Osteocyte (in vitro differentiated cells): ENCODE measurements around the gene ZNF516. TPM values are rescaled to one million over a fixed set of nuclear protein-coding genes. Genes with fewer than 3 reads are reported as not detected.
A peak's percentile ranks its signal among the peaks of the same experiment; 100 is the strongest.

Experiments used
- DNase-seq: peaks from one replicate; pipeline ENCODE4 v3.0.0; 2021; ENCODE audit warnings: mixed read lengths; ENCODE audit not compliant: unreplicated experiment; ENCODE audit errors: extremely low spot score
- H3K27ac Mint-ChIP-seq: one replicate; pipeline ENCODE4 v1.8.0; 2021; ENCODE audit warnings: mild to moderate bottlenecking, mixed read lengths; ENCODE audit not compliant: unreplicated experiment
- H3K27me3 Mint-ChIP-seq: one replicate; pipeline ENCODE4 v1.8.0; 2021; ENCODE audit warnings: mixed read lengths; ENCODE audit not compliant: unreplicated experiment
- H3K36me3 Mint-ChIP-seq: one replicate; pipeline ENCODE4 v1.8.0; 2021; ENCODE audit warnings: mixed read lengths; ENCODE audit not compliant: unreplicated experiment
- H3K4me1 Mint-ChIP-seq: one replicate; pipeline ENCODE4 v1.8.0; 2021; ENCODE audit warnings: mixed read lengths; ENCODE audit not compliant: unreplicated experiment
- H3K4me3 Mint-ChIP-seq: one replicate; pipeline ENCODE4 v1.8.0; 2021; ENCODE audit warnings: mild to moderate bottlenecking, moderate library complexity, mixed read lengths; ENCODE audit not compliant: unreplicated experiment
- H3K9me3 Mint-ChIP-seq: one replicate; pipeline ENCODE4 v1.8.0; 2021; ENCODE audit warnings: mixed read lengths; ENCODE audit not compliant: unreplicated experiment
- total RNA-seq: library from RNA; stranded (reverse); gene quantifications from 2 replicates; pipeline ENCODE4 v1.2.1, GENCODE V29; 2021
- TF ChIP-seq, protein P1 (sequence below): fragments of 200-600 bp; sonication (generic); IDR thresholded peaks from 2 replicates; pipeline ENCODE4 v1.5.0; 2021; ENCODE audit warnings: antibody characterized with exemption, mild to moderate bottlenecking, moderate library complexity

ZNF516 gene
- total RNA-seq, 1 donor from 2014 or later, result 36.3 TPM

DNA sequence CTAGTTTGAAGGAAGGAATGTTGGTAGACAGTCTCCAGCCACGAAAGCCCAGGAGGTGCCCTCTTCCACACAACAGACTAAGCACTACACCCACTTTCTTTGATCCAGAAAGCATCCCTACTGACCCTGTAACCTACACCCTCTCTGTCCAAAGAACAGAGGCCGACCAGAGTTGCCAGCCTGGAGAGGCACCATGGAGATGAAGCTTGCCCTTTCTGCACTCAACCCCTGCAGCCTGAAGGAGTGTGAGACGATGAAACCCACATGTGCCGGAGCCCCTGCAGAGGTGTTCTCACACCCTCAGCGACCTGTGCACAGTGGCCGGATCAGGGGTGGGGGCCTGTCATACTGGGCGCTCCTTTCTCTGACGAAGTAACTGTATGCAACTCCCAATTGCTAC, 136.3 kb downstream of the ZNF516 start:
- Mint-ChIP-seq H3K27ac (no peak overlapping the region), H3K9me3 (peaks cover under 1% of the 10 kb centered on the region), H3K27me3 (no peaks in the 10 kb centered on the region), H3K4me3 (no peak overlapping the region), H3K36me3 (peaks cover 35% of the 10 kb centered on the region), H3K4me1 (peaks cover 4% of the 10 kb centered on the region)
- TF ChIP-seq, protein P1, sequence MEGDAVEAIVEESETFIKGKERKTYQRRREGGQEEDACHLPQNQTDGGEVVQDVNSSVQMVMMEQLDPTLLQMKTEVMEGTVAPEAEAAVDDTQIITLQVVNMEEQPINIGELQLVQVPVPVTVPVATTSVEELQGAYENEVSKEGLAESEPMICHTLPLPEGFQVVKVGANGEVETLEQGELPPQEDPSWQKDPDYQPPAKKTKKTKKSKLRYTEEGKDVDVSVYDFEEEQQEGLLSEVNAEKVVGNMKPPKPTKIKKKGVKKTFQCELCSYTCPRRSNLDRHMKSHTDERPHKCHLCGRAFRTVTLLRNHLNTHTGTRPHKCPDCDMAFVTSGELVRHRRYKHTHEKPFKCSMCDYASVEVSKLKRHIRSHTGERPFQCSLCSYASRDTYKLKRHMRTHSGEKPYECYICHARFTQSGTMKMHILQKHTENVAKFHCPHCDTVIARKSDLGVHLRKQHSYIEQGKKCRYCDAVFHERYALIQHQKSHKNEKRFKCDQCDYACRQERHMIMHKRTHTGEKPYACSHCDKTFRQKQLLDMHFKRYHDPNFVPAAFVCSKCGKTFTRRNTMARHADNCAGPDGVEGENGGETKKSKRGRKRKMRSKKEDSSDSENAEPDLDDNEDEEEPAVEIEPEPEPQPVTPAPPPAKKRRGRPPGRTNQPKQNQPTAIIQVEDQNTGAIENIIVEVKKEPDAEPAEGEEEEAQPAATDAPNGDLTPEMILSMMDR, result no peak
- DNase-seq, result peak; percentile 63

DNA sequence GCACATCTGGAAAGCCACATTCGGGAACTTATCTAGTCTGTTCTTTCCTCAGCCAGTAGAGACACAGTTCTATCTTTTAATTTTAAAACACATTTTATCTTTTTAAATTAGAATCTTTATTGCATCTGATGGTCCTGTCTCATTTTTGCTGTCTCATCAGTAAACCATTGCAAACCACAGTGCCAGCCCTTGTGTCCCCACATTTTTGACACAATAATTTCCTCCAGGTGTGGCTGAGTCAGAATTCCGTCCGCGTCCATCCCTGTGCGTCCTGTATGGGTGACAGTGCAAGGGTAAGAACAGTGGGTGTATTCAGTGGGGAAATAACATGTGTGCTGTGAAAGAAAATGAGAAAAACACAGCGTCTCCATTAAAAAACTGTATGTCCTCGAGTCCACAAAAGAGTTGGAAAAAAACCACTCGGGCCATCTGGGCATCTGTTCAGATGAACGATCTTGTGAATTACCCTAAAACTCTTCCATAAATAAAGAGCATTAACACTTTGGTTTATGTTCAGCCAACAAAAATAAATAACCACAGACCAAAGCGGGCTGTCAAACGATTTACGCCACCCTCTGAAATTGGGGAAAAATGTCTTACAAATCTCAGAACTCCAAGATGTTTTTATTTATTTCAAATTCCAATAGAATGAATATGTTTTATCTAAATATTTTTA, 137.3 kb downstream of the ZNF516 start:
- peak; percentile 19 for DNase-seq
- TF ChIP-seq, protein P1, result no peak
- H3K9me3 Mint-ChIP-seq, result peaks cover 5% of the 10 kb centered on the region
- H3K27me3 Mint-ChIP-seq, result no peaks in the 10 kb centered on the region
- H3K4me1 Mint-ChIP-seq, result no peaks in the 10 kb centered on the region
- H3K36me3 Mint-ChIP-seq, result peaks cover 28% of the 10 kb centered on the region
- no peak overlapping the region for H3K27ac Mint-ChIP-seq
- no peak overlapping the region for H3K4me3 Mint-ChIP-seq

DNA sequence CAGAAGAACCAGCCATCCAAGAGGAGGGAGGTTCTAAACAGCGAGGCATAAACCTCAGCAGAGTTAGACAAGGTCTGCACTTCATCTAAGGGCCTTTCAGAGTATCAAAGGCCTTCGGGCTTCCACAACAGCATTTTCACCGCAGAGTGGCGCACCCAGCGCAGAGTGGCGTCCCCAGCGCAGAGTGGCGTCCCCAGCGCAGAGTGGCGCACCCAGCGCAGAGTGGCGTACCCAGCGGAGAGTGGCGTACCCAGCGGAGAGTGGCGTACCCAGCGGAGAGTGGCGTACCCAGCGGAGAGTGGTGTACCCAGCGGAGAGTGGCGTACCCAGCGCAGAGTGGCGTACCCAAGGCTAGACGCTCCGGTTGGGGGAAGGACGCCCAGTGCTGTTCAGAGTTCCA, 137.9 kb downstream of the ZNF516 start:
- TF ChIP-seq, protein P1, result no peak
- Mint-ChIP-seq H3K9me3 (peaks cover 5% of the 10 kb centered on the region), H3K4me1 (no peaks in the 10 kb centered on the region), H3K4me3 (no peak overlapping the region), H3K36me3 (peaks cover 28% of the 10 kb centered on the region), H3K27me3 (no peaks in the 10 kb centered on the region), H3K27ac (no peak overlapping the region)
- DNase-seq, result peak; percentile 80

DNA sequence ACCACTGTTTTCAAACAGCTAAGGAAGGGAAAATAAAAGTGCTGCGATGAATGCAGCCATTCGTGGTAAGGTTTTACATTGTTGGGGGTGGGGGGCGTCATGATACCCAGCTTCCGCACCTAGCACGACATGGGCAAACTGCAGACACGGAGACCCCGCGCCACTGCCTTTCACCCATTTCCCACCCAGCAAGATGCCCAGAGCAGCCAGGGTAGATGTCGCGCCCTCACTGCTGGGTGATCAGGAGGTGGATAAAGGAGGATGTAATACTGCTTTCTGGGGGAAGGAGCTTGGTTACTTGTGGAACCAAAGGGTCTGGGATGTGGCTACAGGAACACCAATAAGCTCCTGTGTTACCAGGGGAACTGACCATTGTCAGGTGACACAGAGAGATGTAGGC, 138.4 kb downstream of the ZNF516 start:
- Mint-ChIP-seq H3K4me3 (no peak overlapping the region), H3K27me3 (no peaks in the 10 kb centered on the region), H3K36me3 (peaks cover 23% of the 10 kb centered on the region), H3K4me1 (peaks cover 3% of the 10 kb centered on the region), H3K9me3 (peaks cover 5% of the 10 kb centered on the region), H3K27ac (no peak overlapping the region)
- TF ChIP-seq, protein P1, result no peak
- peak; percentile 23 for DNase-seq

DNA sequence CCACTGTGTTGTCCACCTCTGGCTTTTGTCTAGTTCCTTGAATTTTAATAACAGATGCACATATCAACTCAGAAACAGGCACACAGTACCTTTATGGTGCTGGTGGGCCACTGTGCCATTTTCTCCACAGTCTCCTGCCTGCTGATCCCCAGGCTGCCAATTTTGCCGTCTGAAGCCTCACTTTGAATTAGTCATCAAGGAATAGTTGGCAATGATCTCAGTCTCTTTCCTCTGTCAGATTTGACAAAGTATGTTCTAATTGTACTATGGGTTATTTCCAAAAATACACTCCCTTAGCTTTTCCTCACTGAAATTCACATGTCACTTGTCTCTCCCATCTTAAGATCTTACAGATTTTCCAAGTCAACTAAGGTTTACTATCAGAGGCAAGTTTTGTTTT, 140.7 kb downstream of the ZNF516 start:
- Mint-ChIP-seq H3K4me3 (no peak overlapping the region), H3K27me3 (no peaks in the 10 kb centered on the region), H3K27ac (no peak overlapping the region), H3K4me1 (peaks cover 5% of the 10 kb centered on the region), H3K36me3 (peaks cover 16% of the 10 kb centered on the region), H3K9me3 (peaks cover 5% of the 10 kb centered on the region)
- TF ChIP-seq, protein P1, result no peak
- peak; percentile 32 for DNase-seq
